ENCODE data around the gene TET2.

The TET2 gene

GRCh38 chr4:105140684-105141490 lies 5.8 kb upstream of the TET2 start:
- Histone ChIP-seq H4K20me1 (no peaks in the 10 kb centered on the region), H3K27ac (no peak overlapping the region), H3K4me1 (peaks cover 11% of the 10 kb centered on the region), H3K4me3 (no peak overlapping the region), H3K36me3 (no peaks in the 10 kb centered on the region), H3K9ac (no peak overlapping the region), H3K27me3 (peaks cover 17% of the 10 kb centered on the region), H3K9me3 (no peaks in the 10 kb centered on the region), H3K4me2 (no peak overlapping the region)
- no peak for TF ChIP-seq Cebpa-rat (IDR thresholded peaks at IDR 0.05)

- 0 out of 2 replicates have a peak overlapping the region, but pooled peaks have one; percentile 93 for H3K9ac ChIP-seq
- H3K27me3 ChIP-seq, result peaks cover 22% of the 10 kb centered on the region
- peaks cover 29% of the 10 kb centered on the region for H3K4me1 ChIP-seq
- no peak overlapping the region for H3K27ac ChIP-seq
- TF ChIP-seq Cebpa-rat (IDR thresholded peaks at IDR 0.05), result no peak
- H3K4me3 ChIP-seq, result peak overlapping the region; percentile 83
- H3K4me2 ChIP-seq, result peak overlapping the region; percentile 96
- H3K36me3 ChIP-seq, result no peaks in the 10 kb centered on the region
- peaks cover 10% of the 10 kb centered on the region; the same call in 1 of the 2 replicates for H4K20me1 ChIP-seq
- H3K9me3 ChIP-seq, result no peaks in the 10 kb centered on the region
Measured at GRCh38 chr4:105145156-105145902, 1.3 kb upstream of the TET2 start.

- peak overlapping the region; percentile 96 for H3K4me2 ChIP-seq
- peaks cover 29% of the 10 kb centered on the region for H3K4me1 ChIP-seq
- H3K27me3 ChIP-seq, result peaks cover 22% of the 10 kb centered on the region
- peak overlapping the region; percentile 91 for H3K27ac ChIP-seq
- H3K9ac ChIP-seq, result peak overlapping the region; percentile 93
- H3K36me3 ChIP-seq, result no peaks in the 10 kb centered on the region
- H4K20me1 ChIP-seq, result peaks cover 15% of the 10 kb centered on the region; the same call in 1 of the 2 replicates
- H3K4me3 ChIP-seq, result peak overlapping the region; percentile 83
- no peaks in the 10 kb centered on the region; the same call in 1 of the 2 replicates for H3K9me3 ChIP-seq
- no peak for TF ChIP-seq Cebpa-rat (IDR thresholded peaks at IDR 0.05)
Measured at GRCh38 chr4:105145903-105146275, 787 bp upstream of the TET2 start.

GRCh38 chr4:105147016-105147552 lies 408 bp downstream of the TET2 start:
- H3K36me3 ChIP-seq, result 0 out of 2 replicates have a peak, but pooled peaks cover 4% of the 10 kb centered on the region
- TF ChIP-seq Cebpa-rat (IDR thresholded peaks at IDR 0.05), result no peak
- peak overlapping the region; percentile 83 for H3K4me3 ChIP-seq
- H4K20me1 ChIP-seq, result peaks cover 16% of the 10 kb centered on the region; the same call in 1 of the 2 replicates
- peak overlapping the region; percentile 91 for H3K27ac ChIP-seq
- peaks cover 22% of the 10 kb centered on the region for H3K27me3 ChIP-seq
- peak overlapping the region; percentile 96 for H3K4me2 ChIP-seq
- peak overlapping the region; percentile 93 for H3K9ac ChIP-seq
- H3K9me3 ChIP-seq, result no peaks in the 10 kb centered on the region; the same call in 1 of the 2 replicates
- peaks cover 29% of the 10 kb centered on the region for H3K4me1 ChIP-seq

GRCh38 chr4:105147553-105148161 lies 981 bp downstream of the TET2 start:
- H3K4me2 ChIP-seq, result peak overlapping the region; percentile 96

GRCh38 chr4:105148356-105148755 lies 1.7 kb downstream of the TET2 start:
- H3K4me2 ChIP-seq, result peak overlapping the region; percentile 96

More at GRCh38 chr4:105147553-105148161, 981 bp downstream of the TET2 start:
- no peak for TF ChIP-seq Cebpa-rat (IDR thresholded peaks at IDR 0.05)
- Histone ChIP-seq H3K9ac (peak overlapping the region; percentile 93), H3K36me3 (0 out of 2 replicates have a peak, but pooled peaks cover 4% of the 10 kb centered on the region), H3K4me1 (peaks cover 29% of the 10 kb centered on the region), H3K27ac (peak overlapping the region; percentile 91), H4K20me1 (peaks cover 16% of the 10 kb centered on the region; the same call in 1 of the 2 replicates), H3K9me3 (no peaks in the 10 kb centered on the region; the same call in 1 of the 2 replicates), H3K27me3 (peaks cover 22% of the 10 kb centered on the region), H3K4me3 (peak overlapping the region; percentile 83)

GRCh38 chr4:105148776-105149175 lies 2.1 kb downstream of the TET2 start:
- H4K20me1 ChIP-seq, result peaks cover 16% of the 10 kb centered on the region; the same call in 1 of the 2 replicates
- no peak overlapping the region for H3K9ac ChIP-seq
- H3K4me2 ChIP-seq, result peak overlapping the region; percentile 96
- TF ChIP-seq Cebpa-rat (IDR thresholded peaks at IDR 0.05), result no peak
- no peaks in the 10 kb centered on the region; the same call in 1 of the 2 replicates for H3K9me3 ChIP-seq
- H3K4me1 ChIP-seq, result peaks cover 29% of the 10 kb centered on the region
- no peak overlapping the region for H3K27ac ChIP-seq
- peak overlapping the region; percentile 83; the same call in 1 of the 2 replicates for H3K4me3 ChIP-seq
- 0 out of 2 replicates have a peak, but pooled peaks cover 4% of the 10 kb centered on the region for H3K36me3 ChIP-seq
- peaks cover 22% of the 10 kb centered on the region for H3K27me3 ChIP-seq

More at GRCh38 chr4:105148356-105148755, 1.7 kb downstream of the TET2 start:
- H4K20me1 ChIP-seq, result peaks cover 16% of the 10 kb centered on the region; the same call in 1 of the 2 replicates
- no peaks in the 10 kb centered on the region; the same call in 1 of the 2 replicates for H3K9me3 ChIP-seq
- 0 out of 2 replicates have a peak, but pooled peaks cover 4% of the 10 kb centered on the region for H3K36me3 ChIP-seq
- no peak for TF ChIP-seq Cebpa-rat (IDR thresholded peaks at IDR 0.05)
- H3K27ac ChIP-seq, result no peak overlapping the region
- peak overlapping the region; percentile 93 for H3K9ac ChIP-seq
- peak overlapping the region; percentile 83 for H3K4me3 ChIP-seq
- H3K27me3 ChIP-seq, result peaks cover 22% of the 10 kb centered on the region
- H3K4me1 ChIP-seq, result peaks cover 29% of the 10 kb centered on the region

- no peaks in the 10 kb centered on the region; the same call in 1 of the 2 replicates for H3K9me3 ChIP-seq
- H3K36me3 ChIP-seq, result 0 out of 2 replicates have a peak, but pooled peaks cover 4% of the 10 kb centered on the region
- TF ChIP-seq Cebpa-rat (IDR thresholded peaks at IDR 0.05), result no peak
- peak overlapping the region; percentile 96; the same call in 1 of the 2 replicates for H3K4me2 ChIP-seq
- H4K20me1 ChIP-seq, result peaks cover 22% of the 10 kb centered on the region
- H3K27ac ChIP-seq, result no peak overlapping the region
- no peak overlapping the region for H3K4me3 ChIP-seq
- peaks cover 17% of the 10 kb centered on the region for H3K27me3 ChIP-seq
- H3K9ac ChIP-seq, result no peak overlapping the region
- H3K4me1 ChIP-seq, result peaks cover 33% of the 10 kb centered on the region
Measured at GRCh38 chr4:105149771-105150170, 3.1 kb downstream of the TET2 start.

- H3K9ac ChIP-seq, result no peak overlapping the region
- peaks cover 9% of the 10 kb centered on the region for H3K27me3 ChIP-seq
- no peak overlapping the region for H3K27ac ChIP-seq
- H3K9me3 ChIP-seq, result no peaks in the 10 kb centered on the region; the same call in 1 of the 2 replicates
- no peak overlapping the region for H3K4me3 ChIP-seq
- no peak overlapping the region for H3K4me2 ChIP-seq
- H4K20me1 ChIP-seq, result peaks cover 29% of the 10 kb centered on the region
- no peak for TF ChIP-seq Cebpa-rat (IDR thresholded peaks at IDR 0.05)
- peaks cover 37% of the 10 kb centered on the region for H3K4me1 ChIP-seq
- 0 out of 2 replicates have a peak, but pooled peaks cover 4% of the 10 kb centered on the region for H3K36me3 ChIP-seq
Measured at GRCh38 chr4:105150503-105150902, 3.8 kb downstream of the TET2 start.
